ENCODE data around the gene KCTD2.
A peak's percentile ranks its signal among the peaks of the same experiment; 100 is the strongest.
"Not testable (repeated sequence)": the region's sequence is repeated elsewhere in the genome, so short reads cannot be mapped to it uniquely, and the experiment has no call there.

KCTD2 gene, protein sequence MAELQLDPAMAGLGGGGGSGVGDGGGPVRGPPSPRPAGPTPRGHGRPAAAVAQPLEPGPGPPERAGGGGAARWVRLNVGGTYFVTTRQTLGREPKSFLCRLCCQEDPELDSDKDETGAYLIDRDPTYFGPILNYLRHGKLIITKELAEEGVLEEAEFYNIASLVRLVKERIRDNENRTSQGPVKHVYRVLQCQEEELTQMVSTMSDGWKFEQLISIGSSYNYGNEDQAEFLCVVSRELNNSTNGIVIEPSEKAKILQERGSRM

DNA sequence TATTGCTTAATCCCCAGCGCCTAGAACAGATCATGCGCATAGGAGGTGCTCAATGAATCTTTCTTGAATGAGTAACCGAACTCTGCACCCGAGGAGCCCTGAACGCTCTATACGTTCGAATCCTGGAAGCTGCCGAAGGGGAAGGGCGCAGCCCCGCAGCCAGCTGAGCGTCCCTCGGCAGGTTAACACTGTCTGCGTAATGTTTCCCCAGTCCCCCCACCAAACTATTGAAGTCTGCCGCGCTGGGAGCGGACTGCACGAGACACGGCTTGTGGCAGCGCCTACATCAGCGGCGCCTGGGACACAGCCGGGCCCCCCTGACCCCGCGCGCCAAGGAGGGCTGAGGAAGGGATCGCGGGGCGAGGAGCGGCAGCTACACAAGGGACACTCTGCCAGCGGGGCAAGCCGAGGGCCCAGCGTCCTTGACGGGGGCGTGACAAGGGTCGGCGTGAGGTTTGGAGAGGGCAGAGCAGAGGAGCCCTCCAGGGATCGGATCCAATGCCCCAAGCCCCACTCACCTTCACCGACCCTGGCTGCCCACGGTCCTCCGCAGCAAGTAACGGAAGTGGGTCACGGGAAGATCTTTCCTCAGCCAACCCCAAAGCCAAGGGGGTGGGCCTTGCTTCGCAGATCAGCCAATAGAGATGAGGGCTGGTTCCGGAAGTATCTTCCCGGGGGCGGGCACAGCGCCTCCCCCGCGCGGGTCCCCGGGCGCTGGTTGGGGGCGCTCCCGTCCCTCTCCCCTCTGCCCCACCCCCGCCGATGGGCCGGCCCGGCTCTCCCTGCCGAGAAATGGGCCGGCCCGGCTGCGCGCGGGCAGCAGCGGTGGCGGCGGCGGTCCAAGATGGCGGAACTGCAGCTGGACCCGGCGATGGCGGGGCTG is at the start of gene KCTD2, which contains the start of gene ATP5PD:
TSS of gene KCTD2 (plus strand) at position 819 of the 883 bp plus-strand sequence. CDS start at position 845, 26 bp downstream.
TSS of gene ATP5PD (minus strand) at position 563 of the 883 bp plus-strand sequence. CDS start 4,319 bp downstream, outside the sequence.
- peak; percentile 90 for FAIRE-seq

DNA sequence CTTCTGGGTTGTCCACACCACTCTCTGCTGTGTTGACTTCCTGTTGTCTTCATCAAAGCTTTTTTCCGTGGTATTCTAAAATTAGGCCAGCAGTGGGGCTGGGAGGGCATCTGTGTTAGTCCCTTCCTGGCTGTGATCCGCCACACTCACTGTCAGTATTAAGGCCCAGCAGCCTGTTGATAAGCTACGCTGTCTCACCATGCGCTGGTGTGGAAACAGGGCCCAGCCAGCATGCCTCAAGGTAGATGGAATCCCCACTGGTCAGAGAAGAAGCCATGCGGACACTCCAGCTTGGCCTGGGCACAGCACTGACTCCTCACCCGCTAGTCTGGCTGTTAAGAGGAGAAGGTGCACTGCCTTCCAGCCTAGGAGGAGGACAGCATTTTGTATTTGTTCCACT is 48.2 kb upstream of the KCTD2 start:
- no peak for FAIRE-seq

DNA sequence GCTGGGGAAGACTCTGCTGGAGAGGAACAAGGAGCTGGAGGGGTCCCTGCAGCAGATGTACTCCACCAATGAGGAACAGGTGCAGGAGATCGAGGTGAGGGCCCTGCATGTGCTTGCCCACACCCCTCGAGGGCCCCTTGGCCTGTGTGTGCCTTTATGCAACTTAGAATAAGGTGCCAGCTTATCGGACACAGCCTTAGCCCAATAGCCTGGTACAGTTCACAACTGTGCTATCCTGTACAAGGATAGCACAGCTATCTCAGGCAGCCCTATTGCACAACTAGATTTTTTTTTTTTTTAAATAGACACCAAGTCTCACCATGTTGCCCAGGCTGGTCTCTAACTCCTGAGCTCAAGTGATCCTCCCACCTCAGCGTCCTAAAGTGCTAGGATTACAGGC is 47.5 kb upstream of the KCTD2 start:
- FAIRE-seq: no peak

DNA sequence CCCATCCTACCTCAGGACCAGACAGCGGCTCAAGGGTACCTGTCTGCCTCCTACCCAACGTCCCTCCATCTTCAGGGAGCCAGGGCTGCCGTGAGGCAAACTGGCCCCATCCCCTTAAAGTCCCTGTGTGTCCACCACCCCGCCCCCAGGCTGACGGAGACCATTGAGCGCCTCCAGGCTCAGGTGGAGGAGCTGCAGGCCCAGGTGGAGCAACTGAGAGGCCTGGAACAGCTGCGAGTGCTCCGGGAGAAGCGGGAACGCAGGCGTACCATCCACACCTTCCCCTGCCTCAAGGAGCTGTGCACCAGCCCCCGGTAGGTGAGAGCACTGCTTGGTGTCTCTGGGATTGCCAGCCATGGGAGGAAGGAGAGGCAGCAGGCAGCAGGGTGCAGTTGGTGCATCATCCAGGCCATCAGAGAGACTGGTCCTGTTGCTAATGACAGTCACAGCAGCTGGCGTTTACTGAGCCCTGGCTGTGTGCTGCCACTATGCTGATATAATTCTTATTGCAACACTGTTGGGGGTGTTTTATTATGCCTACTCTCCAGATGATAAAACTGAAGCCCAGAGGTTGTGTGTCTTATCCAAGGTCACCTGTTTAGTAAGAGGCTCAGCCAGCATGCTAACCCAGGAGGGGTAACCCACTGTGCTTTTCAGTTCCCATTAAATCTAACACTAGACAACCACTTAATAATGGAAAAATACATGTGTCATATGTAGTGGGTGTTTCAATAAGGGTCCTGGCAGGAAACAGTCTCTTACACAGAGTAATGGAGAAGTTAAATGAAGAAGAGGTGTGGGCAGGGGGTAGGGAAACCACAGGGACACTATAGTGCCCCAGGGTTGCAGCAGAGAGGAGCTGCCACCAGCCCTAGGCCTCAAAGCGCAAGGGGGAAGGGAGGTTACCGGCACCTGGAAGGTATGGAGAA is 44.8 kb upstream of the KCTD2 start:
- FAIRE-seq: no peak

DNA sequence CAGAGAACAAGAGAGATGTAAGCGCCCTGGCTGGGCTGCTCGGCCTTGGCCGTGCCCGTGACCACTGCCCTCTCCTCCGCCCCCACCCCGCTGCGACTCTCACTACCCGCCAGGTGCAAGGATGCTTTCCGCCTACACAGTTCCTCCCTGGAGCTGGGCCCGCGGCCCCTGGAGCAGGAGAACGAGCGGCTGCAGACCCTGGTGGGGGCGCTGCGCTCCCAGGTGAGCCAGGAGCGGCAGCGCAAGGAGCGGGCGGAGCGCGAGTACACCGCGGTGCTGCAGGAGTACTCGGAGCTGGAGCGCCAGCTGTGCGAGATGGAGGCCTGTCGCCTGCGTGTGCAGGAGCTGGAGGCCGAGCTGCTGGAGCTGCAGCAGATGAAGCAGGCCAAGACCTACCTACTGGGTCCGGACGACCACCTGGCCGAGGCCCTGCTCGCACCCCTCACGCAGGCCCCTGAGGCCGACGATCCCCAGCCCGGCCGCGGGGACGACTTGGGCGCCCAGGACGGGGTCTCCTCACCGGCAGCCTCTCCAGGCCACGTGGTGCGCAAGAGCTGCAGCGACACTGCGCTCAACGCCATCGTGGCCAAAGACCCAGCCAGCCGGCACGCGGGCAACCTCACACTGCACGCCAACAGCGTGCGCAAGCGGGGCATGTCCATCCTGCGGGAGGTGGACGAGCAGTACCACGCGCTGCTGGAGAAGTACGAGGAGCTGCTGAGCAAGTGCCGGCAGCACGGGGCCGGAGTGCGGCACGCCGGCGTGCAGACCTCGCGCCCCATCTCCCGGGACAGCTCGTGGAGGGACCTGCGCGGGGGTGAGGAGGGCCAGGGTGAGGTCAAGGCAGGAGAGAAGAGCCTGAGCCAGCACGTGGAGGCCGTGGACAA is 43.7 kb upstream of the KCTD2 start:
- FAIRE-seq: no peak

DNA sequence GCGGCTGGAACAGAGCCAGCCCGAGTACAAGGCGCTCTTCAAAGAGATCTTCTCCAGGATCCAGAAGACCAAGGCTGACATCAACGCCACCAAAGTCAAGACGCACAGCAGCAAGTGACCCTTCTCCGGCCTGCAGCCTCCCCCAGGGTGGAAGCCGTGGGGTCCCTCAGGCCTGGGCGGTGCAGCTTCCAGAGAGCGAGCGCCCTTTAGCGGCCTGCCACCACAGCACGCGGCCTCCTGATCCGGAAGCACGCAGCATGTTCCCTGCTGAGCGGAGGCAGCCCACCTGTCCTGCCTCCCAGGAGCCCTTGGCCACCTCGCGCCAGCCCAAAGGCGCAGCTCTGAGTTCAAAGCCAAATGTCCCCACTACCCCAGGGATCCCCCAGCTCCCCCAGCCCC is 43.1 kb upstream of the KCTD2 start:
- FAIRE-seq: no peak

DNA sequence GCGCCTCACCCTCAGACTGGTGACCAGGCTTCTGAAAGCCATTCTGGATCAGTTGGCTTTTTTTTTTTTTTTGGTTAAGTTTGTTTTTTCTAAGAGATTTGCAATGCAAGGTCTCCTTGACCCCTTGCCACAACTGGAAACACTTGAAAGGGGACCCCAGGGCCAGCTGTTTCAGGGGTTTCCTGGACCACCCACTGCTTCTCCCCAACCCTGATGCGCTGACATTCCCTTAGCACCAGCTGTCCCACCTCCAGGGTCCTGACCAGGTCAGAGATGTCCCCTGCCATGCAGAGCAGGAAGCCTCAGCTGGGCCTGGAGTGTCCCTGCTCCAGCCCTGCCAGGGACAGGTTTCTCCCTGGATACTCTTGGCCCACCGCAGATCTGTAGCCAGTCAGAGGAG is 42.7 kb upstream of the KCTD2 start:
- FAIRE-seq: no peak

DNA sequence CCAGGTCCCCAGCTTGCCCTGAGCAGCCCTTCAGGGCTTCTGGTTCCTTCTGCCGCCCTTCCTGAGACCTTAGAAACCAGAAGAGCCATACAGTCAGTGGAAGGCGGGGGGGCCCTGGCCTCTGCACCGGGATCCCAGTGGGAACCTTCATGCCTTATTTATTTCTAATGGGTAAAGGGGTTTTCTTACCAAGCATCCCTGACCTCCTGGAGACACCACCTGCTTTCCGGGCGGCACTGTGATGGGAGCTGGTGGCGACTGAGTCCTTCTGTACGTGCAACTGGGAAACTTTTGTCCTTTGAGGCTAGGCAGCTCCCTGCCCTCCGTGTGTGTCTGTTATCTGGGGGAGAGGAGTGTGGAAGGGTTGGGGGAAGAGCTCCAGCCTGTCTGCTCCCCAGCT is 41.7 kb upstream of the KCTD2 start:
- FAIRE-seq: no peak

DNA sequence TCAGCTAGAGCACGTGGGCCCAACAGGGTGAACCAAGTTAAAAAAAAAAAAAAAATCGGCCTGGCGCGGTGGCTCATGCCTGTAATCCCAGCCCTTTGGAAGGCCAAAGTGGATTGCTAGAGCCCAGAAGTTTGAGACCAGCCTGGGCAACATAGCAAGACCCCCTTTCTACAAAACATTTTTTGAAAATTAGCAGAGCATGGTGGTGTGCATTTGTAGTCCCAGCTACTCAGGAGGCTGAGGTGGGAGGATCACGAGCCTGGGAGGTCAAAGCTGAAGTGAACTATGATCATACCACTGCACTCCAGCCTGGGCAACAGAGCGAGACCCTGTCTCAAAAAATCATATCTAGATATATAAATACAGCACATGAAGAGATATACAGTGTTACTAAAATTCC is 40.9 kb upstream of the KCTD2 start:
- FAIRE-seq: not testable (repeated sequence)

DNA sequence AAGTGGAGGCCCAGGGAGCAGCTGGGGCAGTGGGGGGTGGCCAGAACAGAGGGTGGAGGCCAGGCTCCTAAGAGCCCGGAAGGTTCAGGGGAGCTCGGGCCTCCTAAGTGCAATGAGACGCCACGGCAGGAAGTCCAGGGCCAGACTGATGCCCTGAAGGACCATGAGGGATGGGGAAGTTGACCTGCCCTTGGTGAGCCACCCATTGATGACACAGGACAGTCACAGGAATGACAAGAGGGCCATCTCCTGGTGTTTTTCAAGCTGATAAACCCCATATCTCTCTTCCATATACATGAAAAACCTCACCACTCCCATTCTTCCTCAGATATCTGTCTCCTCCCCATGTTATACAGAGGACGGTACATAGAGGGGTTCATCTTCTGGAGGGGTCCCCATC is 40.4 kb upstream of the KCTD2 start:
- no peak for FAIRE-seq

DNA sequence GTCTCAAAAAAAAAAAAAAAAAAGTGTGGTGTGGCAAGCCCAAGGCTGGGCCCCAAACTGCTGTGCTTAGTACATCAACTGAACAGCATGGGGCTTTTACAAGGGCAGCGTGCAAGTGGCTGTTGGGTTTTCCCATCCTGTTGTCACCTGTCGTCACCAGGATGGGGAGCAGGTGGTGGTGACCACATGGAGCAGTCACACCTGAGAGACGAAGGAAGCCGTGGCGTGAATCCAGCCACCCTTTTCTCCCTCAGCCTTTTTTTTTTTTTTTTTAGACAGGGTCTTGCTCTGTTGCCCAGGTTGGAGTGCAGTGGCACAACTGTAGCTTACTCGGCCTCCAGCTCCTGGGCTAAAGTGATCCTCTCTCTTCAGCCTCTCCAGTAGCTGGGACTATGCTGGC is 38.7 kb upstream of the KCTD2 start:
- no peak for FAIRE-seq

DNA sequence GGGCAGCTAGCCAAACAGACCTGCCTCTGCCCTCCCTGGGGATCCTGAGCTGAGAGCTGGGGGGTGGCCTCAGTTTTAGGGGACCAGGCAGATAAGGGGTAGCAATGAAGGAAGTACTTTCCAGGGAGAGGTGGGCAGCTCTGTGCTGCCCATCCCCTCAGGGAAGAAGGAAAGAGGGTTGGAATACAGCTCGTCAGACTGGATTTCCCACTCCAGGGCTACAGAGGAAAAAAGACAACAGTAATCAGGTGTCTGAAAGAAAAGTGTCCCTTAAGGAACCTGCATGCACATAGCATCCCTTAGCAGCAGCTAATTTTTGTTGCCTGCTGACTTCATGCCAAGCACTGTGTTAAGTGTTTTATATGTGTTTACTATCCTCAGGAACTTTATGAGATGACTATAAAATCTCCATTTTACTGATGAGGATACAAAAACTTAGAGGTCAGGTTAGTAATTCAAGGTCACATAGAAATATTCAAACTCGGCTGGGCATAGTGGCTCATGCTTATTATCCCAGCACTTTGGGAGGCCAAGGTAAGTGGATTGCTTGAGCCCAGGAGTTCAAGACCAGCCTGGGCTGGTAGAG is 37.8 kb upstream of the KCTD2 start:
- peak; percentile 74 for FAIRE-seq

DNA sequence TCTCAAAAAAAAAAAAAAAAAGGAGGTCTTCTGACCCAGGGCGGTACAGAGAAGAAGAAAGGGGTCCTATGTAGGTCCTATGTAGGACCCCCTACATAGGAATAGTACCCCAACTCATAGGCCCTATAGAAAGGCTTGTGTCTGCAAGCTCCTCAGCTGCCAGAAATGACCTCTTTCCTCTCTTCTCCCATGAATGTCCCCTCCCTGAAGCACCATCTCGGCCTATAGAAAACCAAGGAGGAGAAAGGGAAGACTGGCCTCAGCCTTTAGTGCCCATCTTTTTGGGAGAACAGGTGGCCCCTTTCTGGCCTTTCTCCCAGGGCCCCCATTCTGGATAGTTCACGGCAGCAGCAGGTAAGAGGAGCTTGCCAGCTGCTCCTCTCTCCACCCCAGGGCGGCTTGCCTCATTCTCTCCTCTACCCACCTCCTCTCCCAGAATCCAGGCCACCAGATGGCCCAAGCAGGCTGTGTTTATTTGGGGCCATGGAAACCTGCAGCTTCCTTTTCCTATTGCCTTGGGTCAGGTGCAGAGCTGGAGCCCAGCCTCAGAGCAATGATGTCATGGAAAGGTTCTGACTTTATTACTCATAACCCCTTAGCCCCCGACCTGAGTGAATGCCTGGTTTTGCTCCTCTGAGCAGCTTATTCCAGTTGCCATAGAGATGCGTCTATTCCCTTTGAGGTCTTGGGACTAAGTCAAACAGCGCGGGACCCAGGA is 36.2 kb upstream of the KCTD2 start:
- peak; percentile 96 for FAIRE-seq

DNA sequence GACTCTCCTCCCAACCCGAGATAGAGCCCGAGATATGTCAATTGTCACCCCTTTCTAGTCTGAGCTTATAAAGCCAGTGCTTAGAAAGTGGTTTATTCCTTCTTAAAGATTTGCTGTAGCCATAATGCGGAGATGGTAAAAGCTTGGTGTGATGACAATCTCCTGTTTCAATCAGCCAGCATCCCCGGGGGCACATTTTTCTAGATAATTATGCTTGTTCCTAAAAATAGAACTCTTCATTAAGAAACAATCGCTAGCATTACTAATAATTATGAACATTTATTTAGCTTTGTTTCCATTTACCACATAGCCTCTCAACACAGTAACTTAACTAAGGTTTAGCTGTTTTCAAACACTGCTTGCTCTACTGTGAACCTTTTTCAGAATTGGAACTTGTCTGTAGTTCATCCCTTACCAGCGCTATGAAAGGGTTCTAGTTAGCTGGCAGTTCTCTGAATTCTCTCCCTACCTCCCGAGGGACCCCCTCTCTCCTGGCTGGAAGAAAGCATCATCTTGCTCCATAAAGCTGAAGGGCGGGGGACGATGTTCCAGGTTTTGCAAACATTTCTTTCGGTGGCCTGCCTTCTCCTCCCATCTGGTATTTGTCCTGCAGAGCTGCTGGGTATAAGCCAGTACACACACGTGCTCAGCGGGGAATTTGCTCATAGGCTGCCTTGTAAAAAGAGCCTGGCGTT is 35.5 kb upstream of the KCTD2 start:
- FAIRE-seq: peak; percentile 91

DNA sequence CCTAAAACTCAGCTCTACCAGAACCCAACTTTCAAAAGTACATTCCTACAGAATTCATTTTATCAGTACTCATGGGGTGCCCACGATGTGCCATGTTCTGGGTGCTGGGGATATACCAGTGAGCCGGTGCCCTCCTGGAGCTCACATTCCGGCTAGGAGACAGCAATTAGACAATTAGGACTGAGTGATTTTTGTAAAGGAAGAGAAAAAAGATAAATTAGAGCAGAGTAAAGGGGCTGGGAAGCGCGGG is 35.0 kb upstream of the KCTD2 start:
- FAIRE-seq: no peak

DNA sequence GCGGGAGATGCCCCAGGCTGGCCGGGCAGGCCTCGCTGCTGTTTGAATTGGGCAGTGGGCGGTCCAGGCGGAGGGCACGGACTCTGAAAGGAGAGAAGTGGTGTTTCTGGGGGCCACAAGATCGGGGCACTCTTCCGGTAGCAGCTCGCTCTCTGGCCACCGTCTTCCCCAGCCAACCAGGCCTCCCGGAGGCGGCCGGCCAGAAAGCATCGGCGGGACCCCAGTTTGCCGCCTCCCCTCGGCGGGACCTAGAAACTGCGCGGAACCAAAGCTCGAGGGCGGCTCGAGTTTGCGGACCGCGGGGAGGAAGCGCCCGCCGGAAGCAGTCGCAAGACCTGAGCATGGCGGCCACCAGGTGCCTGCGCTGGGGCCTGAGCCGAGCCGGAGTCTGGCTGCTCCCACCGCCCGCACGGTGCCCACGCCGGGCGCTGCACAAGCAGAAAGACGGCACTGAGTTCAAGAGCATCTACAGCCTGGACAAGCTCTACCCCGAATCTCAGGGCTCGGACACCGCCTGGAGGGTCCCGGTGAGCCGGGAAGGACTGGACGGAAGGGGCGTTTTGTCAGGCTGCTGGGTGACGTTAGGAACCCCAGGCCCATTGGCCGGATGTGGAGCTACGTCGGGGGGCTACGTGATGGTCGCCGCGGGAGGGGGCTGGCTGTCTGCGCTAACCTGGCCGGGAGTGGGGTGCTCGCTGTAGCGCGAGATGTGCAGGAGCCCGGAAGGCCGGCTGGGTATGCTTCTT is 34.5 kb upstream of the KCTD2 start, which contains the start of gene MRPL58:
TSS of gene MRPL58 (plus strand) at position 325 of the 746 bp plus-strand sequence. CDS start at position 342, 17 bp downstream.
- no peak for FAIRE-seq

DNA sequence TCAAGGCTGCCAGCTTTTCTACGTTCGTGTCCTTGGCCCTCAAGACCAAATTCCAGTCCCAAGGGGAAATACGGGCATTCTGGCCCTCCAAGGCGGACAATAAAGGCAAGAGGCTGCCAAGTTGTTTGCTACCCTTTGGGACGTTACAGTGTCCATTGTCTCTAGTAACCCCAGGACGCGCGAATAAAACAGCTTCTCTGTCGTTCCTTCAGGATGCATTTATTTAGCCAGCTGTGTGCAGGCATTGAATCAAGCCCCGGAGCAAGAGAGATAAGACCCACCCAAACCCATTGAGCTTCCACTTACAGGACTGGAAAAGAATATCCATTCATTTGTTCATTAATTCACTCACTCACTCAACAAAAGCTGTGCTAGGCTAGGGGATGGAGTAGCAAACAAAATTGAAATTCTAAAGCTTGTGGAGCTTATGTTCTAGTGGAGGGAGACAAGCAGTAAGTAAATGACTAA is 33.9 kb upstream of the KCTD2 start:
- no peak for FAIRE-seq

DNA sequence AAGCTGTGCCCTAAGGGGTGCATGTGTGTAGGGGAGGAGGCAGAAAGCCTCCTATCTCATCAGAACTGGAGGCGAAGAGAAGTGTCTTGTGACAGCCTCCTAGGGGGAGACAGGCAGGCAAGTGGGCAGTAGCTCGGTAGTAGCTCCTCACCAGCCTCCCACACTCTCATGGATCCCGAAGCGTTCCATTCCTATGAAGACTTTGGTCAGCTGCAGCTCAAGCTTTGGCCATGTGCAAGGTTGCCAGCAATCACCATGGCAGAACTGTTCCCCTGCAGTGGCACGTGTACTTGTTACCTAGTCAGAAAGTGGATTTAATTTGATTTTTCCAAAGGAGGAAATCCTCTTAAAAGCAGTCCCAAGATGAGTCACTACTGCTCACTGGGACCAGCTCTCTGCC is 27.9 kb upstream of the KCTD2 start:
- no peak for FAIRE-seq

DNA sequence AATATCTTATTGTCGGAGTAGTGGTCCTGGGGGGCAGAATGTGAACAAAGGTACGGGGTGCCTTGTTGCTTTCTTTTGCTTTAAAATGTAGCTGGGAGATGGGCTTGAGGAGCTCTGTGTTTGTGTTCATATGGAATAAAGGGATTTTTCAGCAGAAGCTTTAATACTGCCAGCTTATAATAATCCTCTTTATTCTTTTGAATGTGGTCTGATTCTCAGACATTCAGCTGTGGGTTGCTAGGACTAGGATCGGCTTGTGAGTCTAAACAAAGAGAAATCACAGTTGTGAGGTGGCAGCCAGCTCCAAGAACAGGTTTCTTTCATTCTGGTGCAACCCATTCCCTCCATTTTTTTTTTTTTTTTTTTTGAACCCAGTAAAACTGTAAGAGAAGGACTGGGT is 27.3 kb upstream of the KCTD2 start:
- no peak for FAIRE-seq

Measured in G401.6 (cell line).